GDM1 (cell line): Measurements from ENCODE around the gene PCNX1.

Experiments used
- DNase-seq: peaks from one replicate; lab custom pipeline; 2025; lab: John Stamatoyannopoulos, UW

The PCNX1 gene

GRCh38 chr14:71086567-71086966, 179.3 kb downstream of the PCNX1 start:
- DNase-seq = no peak

- DNase-seq = no peak
Measured at GRCh38 chr14:71089971-71090370, 182.7 kb downstream of the PCNX1 start.

GRCh38 chr14:71094722-71095121, 187.5 kb downstream of the PCNX1 start:
- DNase-seq = no peak

- DNase-seq = no peak
Measured at GRCh38 chr14:71096947-71097346, 189.7 kb downstream of the PCNX1 start.

- peak; percentile 10 for DNase-seq
Measured at GRCh38 chr14:71103662-71104484, 196.6 kb downstream of the PCNX1 start.

GRCh38 chr14:71105177-71105576, 197.9 kb downstream of the PCNX1 start:
- DNase-seq = no peak

- DNase-seq = no peak
Measured at GRCh38 chr14:71107921-71108320, 200.7 kb downstream of the PCNX1 start.

- no peak for DNase-seq
Measured at GRCh38 chr14:71108398-71109119, 201.3 kb downstream of the PCNX1 start.

GRCh38 chr14:71113376-71113775, 206.1 kb downstream of the PCNX1 start:
- no peak for DNase-seq

- no peak for DNase-seq
Measured at GRCh38 chr14:71114565-71114964, 207.3 kb downstream of the PCNX1 start.

GRCh38 chr14:71115306-71115705, 208.0 kb downstream of the PCNX1 start:
- no peak for DNase-seq

GRCh38 chr14:71115821-71116567, 208.7 kb downstream of the PCNX1 start:
- DNase-seq = no peak

GRCh38 chr14:71116568-71117122, 209.4 kb downstream of the PCNX1 start:
- DNase-seq = no peak

- DNase-seq = no peak
Measured at GRCh38 chr14:71117839-71118743, 210.8 kb downstream of the PCNX1 start.

- DNase-seq = no peak
Measured at GRCh38 chr14:71119075-71119474, 211.8 kb downstream of the PCNX1 start.

- DNase-seq = no peak
Measured at GRCh38 chr14:71119832-71120231, 212.6 kb downstream of the PCNX1 start.

GRCh38 chr14:71121001-71121400, 213.7 kb downstream of the PCNX1 start:
- no peak for DNase-seq

- no peak for DNase-seq
Measured at GRCh38 chr14:71121711-71122110, 214.5 kb downstream of the PCNX1 start.

GRCh38 chr14:71122866-71123565, 215.8 kb downstream of the PCNX1 start:
- DNase-seq = no peak

GRCh38 chr14:71123579-71124135, 216.4 kb downstream of the PCNX1 start:
- DNase-seq = no peak
